SK-N-SH (cell line): Measurements from ENCODE around the gene UPB1. TPM values are rescaled to one million over a fixed set of nuclear protein-coding genes. Genes with fewer than 3 reads are reported as not detected.
A peak's percentile ranks its signal among the peaks of the same experiment; 100 is the strongest.

Source experiments
- CTCF ChIA-PET: fragments of 300-600, 350-600 bp; formaldehyde crosslinking; extraction: SDS; loops from one replicate; lab custom pipeline; 2021; lab: Yijun Ruan, JAX
- POLR2A ChIA-PET: fragments of 350-600 bp; sonication (Branson Sonifier 250); formaldehyde crosslinking; extraction: SDS; loops from one replicate; lab custom pipeline; 2020; ENCODE audit warnings: antibody characterized with exemption, inconsistent platforms; lab: Yijun Ruan, JAX
- DNase-seq: peaks from one replicate; pipeline ENCODE4 v3.0.0; 2012
- H2AFZ ChIP-seq: fragments of 200-600 bp; sonication (generic); 2 replicates; pipeline ENCODE4 v1.8.1; 2016; ENCODE audit warnings: antibody characterized with exemption, mild to moderate bottlenecking, low read depth
- H3F3A ChIP-seq: fragments of 200-600 bp; sonication (generic); replicated peaks from 2 replicates; pipeline ENCODE3; 2016; ENCODE audit warnings: antibody characterized with exemption, mild to moderate bottlenecking; ENCODE audit not compliant: insufficient read depth
- H3K27ac ChIP-seq, 2 experiments: fragments of 200-500 bp in 1 of 2; fragments of 200-600 bp in 1 of 2; sonication (Bioruptor generic) in 1 of 2; sonication (generic), shearing (Covaris generic) in 1 of 2; 2 replicates each; pipeline versions ENCODE4 v1.5.1 to v1.6.1; 2014 to 2016; ENCODE audit warnings: low read depth in 2 of 2, inconsistent platforms in 1 of 2, low read length in 1 of 2, mild to moderate bottlenecking in 1 of 2, mixed read lengths in 1 of 2
- H3K27me3 ChIP-seq: fragments of 200-600 bp; sonication (generic), shearing (Covaris generic); 2 replicates; pipeline ENCODE4 v1.6.1; 2016; ENCODE audit warnings: mixed run types; ENCODE audit not compliant: insufficient read depth
- H3K36me3 ChIP-seq, 2 experiments: fragments of 200-500 bp in 1 of 2; fragments of 200-600 bp in 1 of 2; sonication (Bioruptor generic) in 1 of 2; sonication (generic) in 1 of 2; replicated peaks in 1 of 2; 2 replicates each; pipeline versions ENCODE3 to v1.5.1; 2014 to 2016; ENCODE audit warnings: low read length in 1 of 2, mild to moderate bottlenecking in 1 of 2; ENCODE audit not compliant: insufficient read depth in 2 of 2, control insufficient read depth in 1 of 2
- H3K4me1 ChIP-seq, 2 experiments: fragments of 200-500 bp in 1 of 2; fragments of 200-600 bp in 1 of 2; sonication (Bioruptor generic) in 1 of 2; sonication (generic), shearing (Covaris generic) in 1 of 2; 2 replicates each; pipeline versions ENCODE4 v1.5.1 to v1.6.1; 2014 to 2016; ENCODE audit warnings: low read depth in 1 of 2, low read length in 1 of 2, mixed run types in 1 of 2; ENCODE audit not compliant: insufficient read depth in 2 of 2, control insufficient read depth in 1 of 2
- H3K4me2 ChIP-seq: fragments of 200-600 bp; sonication (generic), shearing (Covaris generic); 2 replicates; pipeline ENCODE4 v1.6.1; 2017; ENCODE audit warnings: mixed run types
- H3K4me3 ChIP-seq, 2 experiments: fragments of 200-500 bp in 1 of 2; fragments of 200-600 bp in 1 of 2; sonication (Bioruptor generic) in 1 of 2; sonication (generic), shearing (Covaris generic) in 1 of 2; 2 replicates each; pipeline versions ENCODE4 v1.5.1 to v1.8.1; 2014 to 2016; ENCODE audit warnings: low read depth in 2 of 2, inconsistent platforms in 1 of 2, low read length in 1 of 2, mild to moderate bottlenecking in 1 of 2, mixed read lengths in 1 of 2, moderate library complexity in 1 of 2
- H3K79me2 ChIP-seq: fragments of 200-600 bp; sonication (generic); 2 replicates; pipeline ENCODE4 v1.8.1; 2017; ENCODE audit warnings: mild to moderate bottlenecking; ENCODE audit not compliant: insufficient read depth
- H3K9ac ChIP-seq: fragments of 200-600 bp; sonication (generic); 2 replicates; pipeline ENCODE4 v1.6.1; 2017; ENCODE audit warnings: mixed run types
- H3K9me2 ChIP-seq: fragments of 200-600 bp; sonication (generic); 2 replicates; pipeline ENCODE4 v1.6.1; 2017; ENCODE audit warnings: mixed run types
- H3K9me3 ChIP-seq: fragments of 200-600 bp; sonication (generic); 2 replicates; pipeline ENCODE4 v1.6.1; 2017; ENCODE audit warnings: mixed run types, mild to moderate bottlenecking, moderate library complexity
- H4K20me1 ChIP-seq: fragments of 200-600 bp; sonication (generic); 2 replicates; pipeline ENCODE4 v1.6.1; 2017; ENCODE audit warnings: mild to moderate bottlenecking, mixed run types; ENCODE audit not compliant: insufficient read depth
- CHD2 ChIP-seq: fragments of 150-350 bp; IDR thresholded peaks from 2 replicates; pipeline ENCODE4 v1.6.1; 2018; ENCODE audit warnings: low read length; ENCODE audit not compliant: partially characterized antibody
- ELF1 ChIP-seq: IDR thresholded peaks from 2 replicates; pipeline ENCODE4 v1.4.0; 2012
- EP300 ChIP-seq, 2 experiments: IDR thresholded peaks; 2 replicates each; pipeline versions ENCODE4 v1.4.0 to v1.6.1; 2012; ENCODE audit warnings: borderline replicate concordance in 1 of 2, low read depth in 1 of 2, low read length in 1 of 2
- FOXJ3 ChIP-seq: sonication (generic); formaldehyde crosslinking; IDR thresholded peaks from 2 replicates; pipeline ENCODE4 v1.5.1; 2020; ENCODE audit warnings: mild to moderate bottlenecking, missing genetic modification reagents
- GATA2 ChIP-seq: sonication (generic); formaldehyde crosslinking; IDR thresholded peaks from 2 replicates; pipeline ENCODE4 v1.5.0; 2020; ENCODE audit warnings: mild to moderate bottlenecking, missing genetic modification reagents
- MAX ChIP-seq: IDR thresholded peaks from 2 replicates; pipeline ENCODE4 v1.4.0; 2012; ENCODE audit warnings: low read depth
- MEF2A ChIP-seq: IDR thresholded peaks from 2 replicates; pipeline ENCODE4 v1.4.0; 2012; ENCODE audit warnings: low read depth, borderline replicate concordance
- MXI1 ChIP-seq: IDR thresholded peaks from 2 replicates; pipeline ENCODE4 v1.6.1; 2012; ENCODE audit warnings: mild to moderate bottlenecking, low read depth, low read length, improper control_type of control experiment
- NFIC ChIP-seq: IDR thresholded peaks from 2 replicates; pipeline ENCODE4 v1.4.0; 2012; ENCODE audit warnings: borderline replicate concordance
- PBX3 ChIP-seq: IDR thresholded peaks from 2 replicates; pipeline ENCODE4; 2012
- POLR2AphosphoS5 ChIP-seq: IDR thresholded peaks from 2 replicates; pipeline ENCODE4 v1.6.1; 2012; ENCODE audit warnings: low read depth, low read length
- RAD21 ChIP-seq: IDR thresholded peaks from 2 replicates; pipeline ENCODE4 v1.6.1; 2012; ENCODE audit warnings: mild to moderate bottlenecking, low read length
- RCOR1 ChIP-seq: fragments of 150-350 bp; IDR thresholded peaks from 2 replicates; pipeline ENCODE4 v1.6.1; 2017; ENCODE audit warnings: antibody characterized with exemption, low read length
- TCF12 ChIP-seq: IDR thresholded peaks from 2 replicates; pipeline ENCODE4 v1.4.0; 2012
- TEAD4 ChIP-seq: IDR thresholded peaks from 2 replicates; pipeline ENCODE4 v1.4.0; 2012; ENCODE audit warnings: mild to moderate bottlenecking, borderline replicate concordance; ENCODE audit not compliant: insufficient read depth
- WGBS: methylation state at CpG from one replicate; pipeline ENCODE4 v1.1.6; 2017; ENCODE audit warnings: low lambda C conversion rate; 5-methylcytosine and 5-hydroxymethylcytosine counted together
- polyA plus RNA-seq, 3 experiments: library from polyadenylated mRNA; depleted of rRNA; stranded (reverse); fragments of >200 nt; gene quantifications; 2 replicates each; pipeline ENCODE4 v1.2.3, GENCODE V29; 2012
- TF ChIP-seq, protein P1 (sequence below): fragments of 150-350 bp; IDR thresholded peaks from 2 replicates; pipeline ENCODE4 v1.6.1; 2016; ENCODE audit warnings: mild to moderate bottlenecking, low read depth, low read length

UPB1 gene
- polyA plus RNA-seq, 1 of the 3 experiments (the other 2 are of a cell fraction): 0.30 TPM

- TF ChIP-seq CHD2 (peak; percentile 38), MXI1 (peak; percentile 46; the same call in 1 of the 2 replicates), FOXJ3 (CRISPR knock-in tag) (peak; percentile 82; the same call in 1 of the 2 replicates), TCF12 (peak; percentile 71; the same call in 1 of the 2 replicates), EP300 (IDR thresholded peaks at IDR 0.05; ENCODE audit: borderline replicate concordance in 1 of 2, low read depth in 1 of 2, low read length in 1 of 2) (peak; percentile 15 to 95; a peak in 3 of 4 replicates), POLR2AphosphoS5 (peak; percentile 49; the same call in 1 of the 2 replicates), NFIC (no peak), GATA2 (peak; percentile 91), RAD21 (0 out of 2 replicates have a peak, but pooled peaks have one; percentile 11), TEAD4 (peak; percentile 54; the same call in 1 of the 2 replicates), PBX3 (peak; percentile 42; the same call in 1 of the 2 replicates), MAX (no peak), MEF2A (no peak), ELF1 (no peak), RCOR1 (peak; percentile 98)
- TF ChIP-seq, protein P1, sequence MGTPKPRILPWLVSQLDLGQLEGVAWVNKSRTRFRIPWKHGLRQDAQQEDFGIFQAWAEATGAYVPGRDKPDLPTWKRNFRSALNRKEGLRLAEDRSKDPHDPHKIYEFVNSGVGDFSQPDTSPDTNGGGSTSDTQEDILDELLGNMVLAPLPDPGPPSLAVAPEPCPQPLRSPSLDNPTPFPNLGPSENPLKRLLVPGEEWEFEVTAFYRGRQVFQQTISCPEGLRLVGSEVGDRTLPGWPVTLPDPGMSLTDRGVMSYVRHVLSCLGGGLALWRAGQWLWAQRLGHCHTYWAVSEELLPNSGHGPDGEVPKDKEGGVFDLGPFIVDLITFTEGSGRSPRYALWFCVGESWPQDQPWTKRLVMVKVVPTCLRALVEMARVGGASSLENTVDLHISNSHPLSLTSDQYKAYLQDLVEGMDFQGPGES: 0 out of 2 replicates have a peak, but pooled peaks have one; percentile 7
- H2AFZ ChIP-seq: peak overlapping the region; percentile 7; the same call in 1 of the 2 replicates
- DNase-seq: peak; percentile 69
- no peaks in the 10 kb centered on the region for H3K9me3 ChIP-seq
- no peaks in the 10 kb centered on the region for H3K36me3 ChIP-seq
- WGBS: 26% methylated on average over 2 of the region's 2 CpGs
- H4K20me1 ChIP-seq: no peaks in the 10 kb centered on the region
- H3K79me2 ChIP-seq: no peaks in the 10 kb centered on the region
- peak overlapping the region; percentile 40 to 96 for H3K27ac ChIP-seq
- H3K4me2 ChIP-seq: no peak overlapping the region
- H3K27me3 ChIP-seq: no peaks in the 10 kb centered on the region
- POLR2A ChIA-PET: interaction anchor here (0.7 to 0.8 kb wide), 2 partner anchors 115 to 201 kb away, joined by 3 read pairs; no protein-coding TSS in a partner anchor
- no peak overlapping the region for H3K9ac ChIP-seq
- CTCF ChIA-PET: interaction anchor here (0.9 to 5.4 kb wide), 9 partner anchors 9 to 334 kb away, joined by 3 to 59 read pairs (median 3); partner anchors contain the start of gene ADORA2A
- no peak overlapping the region for H3K4me3 ChIP-seq
- H3K4me1 ChIP-seq: peaks cover 10 to 53% of the 10 kb centered on the region in 2 experiments; a peak in 2 of 4 replicates
- no peaks in the 10 kb centered on the region for H3F3A ChIP-seq
- H3K9me2 ChIP-seq: no peaks in the 10 kb centered on the region
Observed at GRCh38 chr22:24523873-24524272, 28.7 kb downstream of the UPB1 start.
